Activated CD8-positive, alpha-beta memory T cell treated with anti-CD3 and anti-CD28 coated beads, Interleukin-2, amount 10 ng/mL, durations not matched to agents 7 days and 5 days (primary cell): Measurements from ENCODE around the gene EFHC1. TPM values are rescaled to one million over a fixed set of nuclear protein-coding genes. Genes with fewer than 3 reads are reported as not detected.

Source experiments
- ATAC-seq: fragments of 150-1000 bp; cut with Tn5 transposase; one replicate; pipeline ENCODE4 v1.10.0; 2021; ENCODE audit warnings: moderate library complexity
- CTCF ChIA-PET: fragments of 350-600 bp; sonication (Branson Sonifier 250); formaldehyde crosslinking; loops from one replicate; lab custom pipeline; 2021; ENCODE audit warnings: antibody characterized with exemption; lab: Charles Lee
- DNase-seq: peaks from one replicate; pipeline ENCODE4 v3.0.0-alpha.2; 2020
- H3K27ac Mint-ChIP-seq: one replicate; pipeline ENCODE4 v1.8.0; 2021; ENCODE audit warnings: mild to moderate bottlenecking, mixed read lengths
- H3K27me3 Mint-ChIP-seq: one replicate; pipeline ENCODE4 v1.8.0; 2021; ENCODE audit warnings: mixed read lengths
- H3K36me3 Mint-ChIP-seq: one replicate; pipeline ENCODE4 v1.8.0; 2021; ENCODE audit warnings: mild to moderate bottlenecking, mixed read lengths
- H3K4me1 Mint-ChIP-seq: one replicate; pipeline ENCODE4 v1.8.0; 2021; ENCODE audit warnings: mixed read lengths
- H3K4me3 Mint-ChIP-seq: one replicate; pipeline ENCODE4 v1.8.0; 2021; ENCODE audit warnings: mild to moderate bottlenecking, moderate library complexity, mixed read lengths
- H3K9me3 Mint-ChIP-seq: one replicate; pipeline ENCODE4 v1.8.0; 2022; ENCODE audit warnings: low read depth, mixed read lengths
- total RNA-seq, 2 experiments: library from RNA; stranded (reverse); gene quantifications; one replicate each; pipeline ENCODE4 v1.2.3, GENCODE V29; 2021

The EFHC1 gene
- total RNA-seq, 2 experiments from 2014 or later = 1.7 to 2.1 TPM

- Mint-ChIP-seq H3K4me1 (peaks cover 4% of the 10 kb centered on the region), H3K27me3 (no peaks in the 10 kb centered on the region), H3K27ac (no peak overlapping the region), H3K36me3 (no peaks in the 10 kb centered on the region), H3K9me3 (no peaks in the 10 kb centered on the region), H3K4me3 (no peak overlapping the region)
- CTCF ChIA-PET = no interaction called here
- ATAC-seq (no peak), DNase-seq (no peak)
Measured at GRCh38 chr6:52548353-52548713, 128.2 kb downstream of the EFHC1 start.

GRCh38 chr6:52548999-52549398 is 128.9 kb downstream of the EFHC1 start:
- Mint-ChIP-seq H3K27ac (no peak overlapping the region), H3K4me3 (no peak overlapping the region), H3K27me3 (no peaks in the 10 kb centered on the region), H3K4me1 (peaks cover 4% of the 10 kb centered on the region), H3K9me3 (no peaks in the 10 kb centered on the region), H3K36me3 (no peaks in the 10 kb centered on the region)
- DNase-seq (no peak), ATAC-seq (no peak)
- CTCF ChIA-PET = interaction anchor here (1.2 kb wide), 1 partner anchor 27 kb away, joined by 3 read pairs; no protein-coding TSS in a partner anchor

- H3K4me3 Mint-ChIP-seq = no peak overlapping the region
Measured at GRCh38 chr6:52549428-52549827, 129.3 kb downstream of the EFHC1 start.

GRCh38 chr6:52550014-52550575 is 130.0 kb downstream of the EFHC1 start:
- DNase-seq (no peak), ATAC-seq (no peak)
- no peaks in the 10 kb centered on the region for H3K27me3 Mint-ChIP-seq
- H3K4me3 Mint-ChIP-seq = no peak overlapping the region
- H3K9me3 Mint-ChIP-seq = no peaks in the 10 kb centered on the region
- CTCF ChIA-PET = interaction anchor here (1.2 kb wide), 1 partner anchor 26 kb away, joined by 3 read pairs; no protein-coding TSS in a partner anchor
- peaks cover 2% of the 10 kb centered on the region for H3K4me1 Mint-ChIP-seq
- H3K27ac Mint-ChIP-seq = no peak overlapping the region
- H3K36me3 Mint-ChIP-seq = no peaks in the 10 kb centered on the region

More at GRCh38 chr6:52549428-52549827, 129.3 kb downstream of the EFHC1 start:
- peaks cover 2% of the 10 kb centered on the region for H3K4me1 Mint-ChIP-seq
- H3K27me3 Mint-ChIP-seq = no peaks in the 10 kb centered on the region
- H3K9me3 Mint-ChIP-seq = no peaks in the 10 kb centered on the region
- no peaks in the 10 kb centered on the region for H3K36me3 Mint-ChIP-seq
- no peak overlapping the region for H3K27ac Mint-ChIP-seq
- CTCF ChIA-PET = interaction anchor here (1.2 kb wide), 1 partner anchor 27 kb away, joined by 3 read pairs; no protein-coding TSS in a partner anchor
- DNase-seq (no peak), ATAC-seq (no peak)

DNA sequence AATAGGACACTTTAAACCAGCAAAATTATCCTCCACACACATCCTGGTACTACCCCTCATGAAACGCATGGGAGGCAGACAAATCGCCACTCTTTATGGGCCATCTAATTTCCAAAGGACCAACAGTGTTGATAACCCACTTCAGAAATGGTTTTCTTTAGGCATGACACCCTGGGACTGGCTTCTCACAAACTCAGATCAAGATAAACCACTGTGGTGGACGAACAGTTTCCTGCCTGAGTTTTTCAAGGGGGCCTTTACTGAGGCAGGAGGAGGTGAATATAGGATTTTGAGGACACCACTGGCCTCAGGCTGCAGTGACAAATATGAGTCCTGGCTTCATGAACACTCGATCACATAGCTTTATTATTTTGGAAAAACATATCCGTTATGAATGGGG is 130.7 kb downstream of the EFHC1 start:
- no peak for ATAC-seq
- H3K9me3 Mint-ChIP-seq = no peaks in the 10 kb centered on the region
- no peaks in the 10 kb centered on the region for H3K36me3 Mint-ChIP-seq
- CTCF ChIA-PET = no interaction called here
- H3K27me3 Mint-ChIP-seq = no peaks in the 10 kb centered on the region
- H3K4me3 Mint-ChIP-seq = no peak overlapping the region
- peaks cover 2% of the 10 kb centered on the region for H3K4me1 Mint-ChIP-seq
- no peak overlapping the region for H3K27ac Mint-ChIP-seq
- no peak for DNase-seq

- peaks cover 2% of the 10 kb centered on the region for H3K4me1 Mint-ChIP-seq
- ATAC-seq (no peak), DNase-seq (no peak)
- H3K36me3 Mint-ChIP-seq = no peaks in the 10 kb centered on the region
- H3K4me3 Mint-ChIP-seq = no peak overlapping the region
- H3K9me3 Mint-ChIP-seq = no peaks in the 10 kb centered on the region
- no peak overlapping the region for H3K27ac Mint-ChIP-seq
- CTCF ChIA-PET = no interaction called here
- no peaks in the 10 kb centered on the region for H3K27me3 Mint-ChIP-seq
Measured at GRCh38 chr6:52551483-52552277, 131.5 kb downstream of the EFHC1 start.

DNA sequence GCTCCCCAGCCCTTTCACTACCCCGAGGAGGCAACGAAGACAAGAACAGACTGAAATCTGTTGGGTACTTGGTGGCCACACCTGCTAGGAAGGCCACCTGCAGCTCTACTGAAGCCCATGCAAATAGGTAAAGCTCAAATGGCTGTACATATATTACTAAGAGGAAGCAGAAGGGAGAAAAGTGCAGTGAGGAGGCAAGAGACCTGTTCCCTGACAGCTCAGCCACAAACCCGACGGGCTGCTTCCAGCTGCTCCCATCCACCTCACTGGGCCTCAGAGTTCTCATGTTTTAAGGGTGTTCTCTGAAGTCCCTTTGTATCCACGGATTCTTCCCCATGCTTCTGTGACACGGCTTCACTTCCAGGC is 132.1 kb downstream of the EFHC1 start:
- H3K27ac Mint-ChIP-seq = no peak overlapping the region
- no peaks in the 10 kb centered on the region for H3K36me3 Mint-ChIP-seq
- H3K9me3 Mint-ChIP-seq = no peaks in the 10 kb centered on the region
- no peaks in the 10 kb centered on the region for H3K27me3 Mint-ChIP-seq
- ATAC-seq = no peak
- H3K4me3 Mint-ChIP-seq = no peak overlapping the region
- DNase-seq = no peak
- peaks cover 2% of the 10 kb centered on the region for H3K4me1 Mint-ChIP-seq
- CTCF ChIA-PET = no interaction called here

GRCh38 chr6:52553158-52553557 is 133.0 kb downstream of the EFHC1 start:
- CTCF ChIA-PET = no interaction called here
- no peaks in the 10 kb centered on the region for H3K36me3 Mint-ChIP-seq
- ATAC-seq = no peak

GRCh38 chr6:52553719-52554118 is 133.6 kb downstream of the EFHC1 start:
- DNase-seq (no peak), ATAC-seq (no peak)
- no peak overlapping the region for H3K4me3 Mint-ChIP-seq
- H3K27me3 Mint-ChIP-seq = no peaks in the 10 kb centered on the region
- no peak overlapping the region for H3K27ac Mint-ChIP-seq
- H3K36me3 Mint-ChIP-seq = no peaks in the 10 kb centered on the region
- H3K4me1 Mint-ChIP-seq = peaks cover 2% of the 10 kb centered on the region
- CTCF ChIA-PET = no interaction called here
- H3K9me3 Mint-ChIP-seq = no peaks in the 10 kb centered on the region

More at GRCh38 chr6:52553158-52553557, 133.0 kb downstream of the EFHC1 start:
- Mint-ChIP-seq H3K4me3 (no peak overlapping the region), H3K27ac (no peak overlapping the region), H3K27me3 (no peaks in the 10 kb centered on the region), H3K4me1 (peaks cover 2% of the 10 kb centered on the region), H3K9me3 (no peaks in the 10 kb centered on the region)
- DNase-seq = no peak

GRCh38 chr6:52554684-52555280 is 134.6 kb downstream of the EFHC1 start:
- ATAC-seq (no peak), DNase-seq (no peak)
- H3K4me1 Mint-ChIP-seq = peaks cover 2% of the 10 kb centered on the region
- H3K4me3 Mint-ChIP-seq = no peak overlapping the region
- no peaks in the 10 kb centered on the region for H3K27me3 Mint-ChIP-seq
- no peak overlapping the region for H3K27ac Mint-ChIP-seq
- no peaks in the 10 kb centered on the region for H3K9me3 Mint-ChIP-seq
- CTCF ChIA-PET = no interaction called here
- no peaks in the 10 kb centered on the region for H3K36me3 Mint-ChIP-seq

- CTCF ChIA-PET = interaction anchor here (1.0 kb wide), 1 partner anchor 96 kb away, joined by 3 read pairs; no protein-coding TSS in a partner anchor
- H3K9me3 Mint-ChIP-seq = no peaks in the 10 kb centered on the region
Measured at GRCh38 chr6:52555518-52556233, 135.5 kb downstream of the EFHC1 start.

DNA sequence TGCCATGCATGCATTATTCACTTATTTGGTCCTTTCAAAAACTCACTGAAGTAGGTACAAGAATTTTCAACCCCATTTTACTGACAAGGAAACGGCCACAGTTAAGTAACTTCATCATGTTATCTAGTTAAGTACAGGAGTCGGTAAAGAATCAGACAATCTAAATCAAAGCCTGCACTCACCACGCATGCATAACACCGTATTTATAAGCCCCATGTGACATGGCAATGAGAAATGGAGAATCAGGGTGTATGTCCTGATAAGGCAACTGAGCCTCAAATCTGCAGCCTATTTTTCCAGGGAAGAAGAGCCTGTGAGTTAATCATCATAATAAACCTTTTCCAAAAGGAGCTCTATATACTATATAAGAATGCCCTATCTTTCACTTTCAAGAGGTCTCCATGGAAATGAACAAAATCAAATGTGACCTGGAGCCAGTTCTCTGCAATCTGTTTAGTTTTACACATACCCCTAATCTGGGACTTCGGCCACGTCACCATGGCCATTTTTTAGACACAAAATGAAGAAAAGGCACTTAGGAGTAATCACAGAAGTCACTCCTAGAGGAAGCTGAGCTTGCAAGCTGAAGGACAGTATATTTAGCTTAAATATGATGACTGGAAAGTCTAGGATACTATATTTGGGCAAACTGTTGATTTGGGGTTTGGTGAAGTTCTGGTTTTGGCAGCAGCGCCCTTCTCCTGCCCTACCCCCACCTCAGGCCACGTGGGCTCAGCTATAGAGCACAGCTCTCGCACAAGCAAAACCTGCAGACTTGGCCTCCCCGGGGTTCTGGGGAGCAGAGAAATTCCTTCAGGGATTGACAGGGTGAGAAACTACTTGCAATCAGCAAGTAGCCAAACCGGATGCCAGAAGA is 137.5 kb downstream of the EFHC1 start:
- H3K36me3 Mint-ChIP-seq = no peaks in the 10 kb centered on the region
- no peak overlapping the region for H3K4me3 Mint-ChIP-seq
- CTCF ChIA-PET = no interaction called here
- DNase-seq (no peak), ATAC-seq (no peak)
- no peaks in the 10 kb centered on the region for H3K27me3 Mint-ChIP-seq
- H3K9me3 Mint-ChIP-seq = no peaks in the 10 kb centered on the region
- no peaks in the 10 kb centered on the region for H3K4me1 Mint-ChIP-seq
- no peak overlapping the region for H3K27ac Mint-ChIP-seq

More at GRCh38 chr6:52555518-52556233, 135.5 kb downstream of the EFHC1 start:
- Mint-ChIP-seq H3K27ac (no peak overlapping the region), H3K36me3 (no peaks in the 10 kb centered on the region), H3K4me1 (peaks cover 2% of the 10 kb centered on the region), H3K4me3 (no peak overlapping the region), H3K27me3 (no peaks in the 10 kb centered on the region)
- no peak for ATAC-seq
- DNase-seq = no peak
